Stomach (tissue), 4 donors: ENCODE results near the gene LYZ.

ENCODE experiments used
- CTCF ChIP-seq, 7 experiments: fragments of 450-650 bp in 4 of 7; fragments of 200-600 bp in 3 of 7; sonication (generic) in 3 of 7; IDR thresholded peaks; one replicate each; pipeline ENCODE4 v1.5.1; 2016 to 2019; ENCODE audit warnings: antibody characterized with exemption in 7 of 7, control low read depth in 2 of 7, mild to moderate bottlenecking in 1 of 7
- POLR2A ChIP-seq, 4 donors: fragments of 450-650 bp; IDR thresholded peaks; one replicate each; pipeline ENCODE4 v1.6.1; 2016; ENCODE audit warnings: antibody characterized with exemption in 4 of 4, control low read depth in 2 of 4, mild to moderate bottlenecking in 1 of 4, moderate library complexity in 1 of 4

- TF ChIP-seq CTCF (IDR thresholded peaks at IDR 0.05) (no peak), POLR2A (IDR thresholded peaks at IDR 0.05) (no peak)
These were observed 4.8 kb upstream of the LYZ start for GRCh38 chr12:69343357-69343756.
